Measurements from ENCODE around the gene NPAT. TPM values are rescaled to one million over a fixed set of nuclear protein-coding genes. Genes with fewer than 3 reads are reported as not detected.

The NPAT gene
- total and polyA plus RNA-seq, 2 of the 4 experiments (the other 2 are of a cell fraction): 3.1 to 10.6 TPM

- no peak overlapping the region for H3K27ac ChIP-seq (ENCODE audit: insufficient read depth, low read length)
- peaks cover 5% of the 10 kb centered on the region; the same call in 1 of the 2 replicates for H3K9me1 ChIP-seq (ENCODE audit: insufficient read depth, low read length)
- H4K8ac ChIP-seq (ENCODE audit: low read depth in 2 of 2, low read length in 2 of 2): no peak overlapping the region
- H4K5ac ChIP-seq (ENCODE audit: low read depth, low read length): no peak overlapping the region
- POLR2A ChIA-PET (ENCODE audit: unreplicated experiment): no interaction called here
- WGBS, 2 experiments (ENCODE audit: extremely low coverage in 2 of 2, insufficient read length in 1 of 2): no CpG with 5 or more reads among the region's 2 CpGs
- H2BK5ac ChIP-seq (ENCODE audit: low read depth, low read length, poor library complexity, severe bottlenecking): no peak overlapping the region
- no TSS peak for BruUV-seq (replicated peaks)
- H3K4me2 ChIP-seq (ENCODE audit: low read depth, low read length): no peak overlapping the region
- no peak overlapping the region for H2AFZ ChIP-seq (replicated peaks; ENCODE audit: low read length, poor library complexity)
- H3K23ac ChIP-seq (ENCODE audit: low read depth, low read length): no peak overlapping the region
- dilution Hi-C loops (cut with HindIII; ENCODE audit: low sequenced_read_pairs, unreplicated experiment) (no loop called here), intact Hi-C loops (cut with micrococcal nuclease) (loop anchor here (5.0 kb wide), 1 partner anchor 52 kb away; no protein-coding TSS in a partner anchor), in situ Hi-C loops (cut with MboI; ENCODE audit: low sequenced_read_pairs) (no loop called here)
- TF ChIP-seq CTCF (conservative IDR thresholded peaks at IDR 0.05; ENCODE audit: low read depth, low read length) (no peak), FOS (IDR thresholded peaks at IDR 0.05; ENCODE audit: low read depth, low read length) (no peak), USF2 (IDR thresholded peaks at IDR 0.05; ENCODE audit: low read depth, low read length) (no peak), MAFK (IDR thresholded peaks at IDR 0.05; ENCODE audit: low read depth, low read length) (no peak)
- no peaks in the 10 kb centered on the region for H4K20me1 ChIP-seq (ENCODE audit: insufficient read depth, low read length)
- H2AK5ac ChIP-seq (ENCODE audit: low read depth, low read length): no peak overlapping the region
- ATAC-seq (ENCODE audit: low read depth) (no peak), DNase-seq (no peak)
- H2BK20ac ChIP-seq (ENCODE audit: low read depth, low read length): no peak overlapping the region
- H3K27me3 ChIP-seq (ENCODE audit: control insufficient read depth, insufficient read depth, low read length): no peaks in the 10 kb centered on the region
- no peak overlapping the region for H2BK15ac ChIP-seq (ENCODE audit: low read depth, low read length)
- no peaks in the 10 kb centered on the region; the same call in 1 of the 2 replicates for H3K9me3 ChIP-seq (ENCODE audit: control insufficient read depth, insufficient read depth, low read length)
- no peak overlapping the region for H3K18ac ChIP-seq (ENCODE audit: low read depth, low read length)
- H3K56ac ChIP-seq (ENCODE audit: extremely low read depth, insufficient read depth, low read length): no peak overlapping the region
- peaks cover 0 to 13% of the 10 kb centered on the region in 2 experiments; a peak in 1 of 4 replicates for H3K79me1 ChIP-seq (ENCODE audit: low read depth in 1 of 2, low read length in 2 of 2)
- H3K9ac ChIP-seq (ENCODE audit: low read depth, low read length): no peak overlapping the region
- H3K4ac ChIP-seq (ENCODE audit: low read depth, low read length): no peak overlapping the region
- CTCF ChIA-PET: no interaction called here
- H2BK120ac ChIP-seq (ENCODE audit: low read depth, low read length): no peak overlapping the region
- H2AK9ac ChIP-seq (replicated peaks; ENCODE audit: low read depth, low read length, poor library complexity): no peak overlapping the region
- peaks cover 24% of the 10 kb centered on the region for H3K36me3 ChIP-seq (ENCODE audit: control insufficient read depth, insufficient read depth, low read length)
- no peak overlapping the region for H4K91ac ChIP-seq (ENCODE audit: insufficient read depth, low read depth, low read length)
- no peaks in the 10 kb centered on the region for H3K4me1 ChIP-seq (ENCODE audit: control insufficient read depth, insufficient read depth, low read length)
- no peak overlapping the region for H3K4me3 ChIP-seq (ENCODE audit: insufficient read depth, low read depth, low read length)
- H3K14ac ChIP-seq (replicated peaks; ENCODE audit: low read depth, low read length): no peak overlapping the region
Observed at GRCh38 chr11:108235633-108236032, 13.2 kb upstream of the NPAT start.
